H1 (cell line): Measurements from ENCODE around the gene CATSPERD. TPM values are rescaled to one million over a fixed set of nuclear protein-coding genes. Genes with fewer than 3 reads are reported as not detected.

Experiments
- CTCF ChIA-PET: fragments of 300-600 bp; sonication (Branson Sonifier 250); formaldehyde crosslinking; loops from one replicate; lab custom pipeline; 2021; ENCODE audit not compliant: partially characterized antibody; lab: Charles Lee
- POLR2A ChIA-PET: fragments of 300-600 bp; sonication (Branson Sonifier 250); formaldehyde crosslinking; loops from one replicate; lab custom pipeline; 2021; ENCODE audit warnings: inconsistent platforms; ENCODE audit not compliant: partially characterized antibody; lab: Charles Lee
- DNase-seq, 2 experiments: peaks; one replicate each; pipeline versions ENCODE4 v3.0.0 to v3.0.0-alpha.2; 2010 to 2022; ENCODE audit warnings: low spot score in 2 of 2, low read depth in 1 of 2, mixed read lengths in 1 of 2
- FAIRE-seq: peaks from 2 replicates; lab custom pipeline; 2011; peaks lifted over from hg19 to GRCh38; lab: Jason Lieb, UNC
- H2AFZ ChIP-seq: 2 replicates; pipeline ENCODE4 v1.8.1; 2012; ENCODE audit warnings: low read length, inconsistent platforms
- H2AK5ac ChIP-seq: 2 replicates; pipeline ENCODE4 v1.6.1; 2013; ENCODE audit warnings: low read depth, low read length
- H2BK120ac ChIP-seq: replicated peaks from 2 replicates; pipeline ENCODE3; 2013; ENCODE audit warnings: low read depth, low read length, inconsistent platforms
- H2BK12ac ChIP-seq: 2 replicates; pipeline ENCODE4 v1.6.1; 2013; ENCODE audit warnings: low read depth, low read length
- H2BK15ac ChIP-seq: 2 replicates; pipeline ENCODE4 v1.6.1; 2013; ENCODE audit warnings: low read length
- H2BK20ac ChIP-seq: 2 replicates; pipeline ENCODE4 v1.6.1; 2013; ENCODE audit warnings: low read length
- H2BK5ac ChIP-seq: 2 replicates; pipeline ENCODE4 v1.6.1; 2013; ENCODE audit warnings: low read depth, low read length
- H3K14ac ChIP-seq: 2 replicates; pipeline ENCODE4 v1.6.1; 2013; ENCODE audit warnings: inconsistent platforms; ENCODE audit not compliant: insufficient read length
- H3K18ac ChIP-seq: 2 replicates; pipeline ENCODE4 v1.6.1; 2013; ENCODE audit warnings: low read length; ENCODE audit errors: extremely low read depth
- H3K23ac ChIP-seq: 2 replicates; pipeline ENCODE4 v1.6.1; 2013; ENCODE audit warnings: inconsistent platforms; ENCODE audit not compliant: insufficient read length
- H3K23me2 ChIP-seq: 2 replicates; pipeline ENCODE4 v1.6.1; 2013; ENCODE audit warnings: low read depth, low read length
- H3K27ac ChIP-seq: 2 replicates; pipeline ENCODE4 v1.6.1; 2011; ENCODE audit warnings: low read depth, low read length, inconsistent platforms
- H3K27me3 ChIP-seq, 4 experiments: replicated peaks in 1 of 4; 1 replicate in 1 of 4; 2 replicates in 3 of 4; pipeline versions ENCODE4 v1.6.1 to v1.8.1; 2011 to 2013; ENCODE audit warnings: low read length in 3 of 4, mild to moderate bottlenecking in 3 of 4, inconsistent platforms in 2 of 4, mixed read lengths in 2 of 4, moderate library complexity in 1 of 4; ENCODE audit not compliant: control insufficient read depth in 3 of 4, insufficient read depth in 3 of 4; ENCODE audit errors: extremely low read depth in 1 of 4
- H3K36me3 ChIP-seq, 4 experiments: 2 replicates each; pipeline versions ENCODE4 v1.6.1 to v1.8.1; 2011 to 2013; ENCODE audit warnings: mild to moderate bottlenecking in 4 of 4, low read length in 3 of 4, moderate library complexity in 2 of 4, control low read depth in 1 of 4, inconsistent platforms in 1 of 4; ENCODE audit not compliant: insufficient read depth in 4 of 4, control insufficient read depth in 2 of 4
- H3K4ac ChIP-seq: replicated peaks from 2 replicates; pipeline ENCODE3; 2013; ENCODE audit warnings: low read length, low read depth, mixed read lengths, inconsistent platforms; ENCODE audit not compliant: insufficient read length
- H3K4me1 ChIP-seq, 4 experiments: replicated peaks in 1 of 4; 1 replicate in 1 of 4; 2 replicates in 3 of 4; pipeline versions ENCODE4 v1.6.1 to v1.8.1; 2011 to 2013; ENCODE audit warnings: low read length in 3 of 4, inconsistent platforms in 2 of 4, mixed read lengths in 1 of 4; ENCODE audit not compliant: insufficient read depth in 4 of 4, control insufficient read depth in 3 of 4
- H3K4me2 ChIP-seq, 2 experiments: 2 replicates each; pipeline versions ENCODE4 v1.6.1 to v1.8.1; 2011 to 2013; ENCODE audit warnings: low read depth in 2 of 2, low read length in 2 of 2, control low read depth in 1 of 2, inconsistent platforms in 1 of 2, mild to moderate bottlenecking in 1 of 2; ENCODE audit not compliant: insufficient read depth in 1 of 2
- H3K4me3 ChIP-seq, 4 experiments: fragments of 200-600, 300-600 bp in 1 of 4; sonication (generic), shearing (Covaris generic), sonication (Bioruptor Twin) in 1 of 4; 2 replicates each; pipeline versions ENCODE4 v1.5.1 to v1.8.1; 2011 to 2016; ENCODE audit warnings: low read length in 4 of 4, low read depth in 3 of 4, control low read depth in 2 of 4, inconsistent platforms in 2 of 4, mild to moderate bottlenecking in 2 of 4, mixed read lengths in 1 of 4, moderate library complexity in 1 of 4; ENCODE audit not compliant: insufficient read depth in 2 of 4; ENCODE audit errors: extremely low read depth in 1 of 4
- H3K56ac ChIP-seq: replicated peaks from 2 replicates; pipeline ENCODE3; 2013; ENCODE audit warnings: low read depth, mild to moderate bottlenecking, mixed read lengths, low read length, inconsistent platforms; ENCODE audit not compliant: insufficient read length
- H3K79me1 ChIP-seq: 2 replicates; pipeline ENCODE4 v1.6.1; 2013; ENCODE audit warnings: low read depth, low read length, control low read depth
- H3K79me2 ChIP-seq, 2 experiments: 2 replicates each; pipeline versions ENCODE4 v1.6.1 to v1.8.1; 2012 to 2013; ENCODE audit warnings: low read length in 2 of 2, mild to moderate bottlenecking in 2 of 2, inconsistent platforms in 1 of 2; ENCODE audit not compliant: insufficient read depth in 2 of 2, control insufficient read depth in 1 of 2
- H3K9ac ChIP-seq, 4 experiments: replicated peaks in 1 of 4; 1 replicate in 1 of 4; 2 replicates in 3 of 4; pipeline versions ENCODE4 v1.6.1 to v1.8.1; 2011 to 2013; ENCODE audit warnings: low read depth in 3 of 4, low read length in 3 of 4, control low read depth in 2 of 4, mild to moderate bottlenecking in 2 of 4, moderate library complexity in 2 of 4, inconsistent platforms in 1 of 4; ENCODE audit errors: extremely low read depth in 1 of 4
- H3K9me3 ChIP-seq, 2 experiments: 2 replicates each; pipeline versions ENCODE4 v1.6.1 to v1.8.1; 2012 to 2013; ENCODE audit warnings: mild to moderate bottlenecking in 2 of 2, moderate library complexity in 2 of 2, control low read depth in 1 of 2, inconsistent platforms in 1 of 2, low read depth in 1 of 2, low read length in 1 of 2, mixed read lengths in 1 of 2; ENCODE audit not compliant: insufficient read depth in 2 of 2
- H4K20me1 ChIP-seq, 2 experiments: replicated peaks in 1 of 2; 2 replicates each; pipeline versions ENCODE3 to v1.8.1; 2011 to 2013; ENCODE audit warnings: inconsistent platforms in 2 of 2, low read length in 2 of 2, mild to moderate bottlenecking in 1 of 2; ENCODE audit not compliant: insufficient read depth in 2 of 2, control insufficient read depth in 1 of 2
- H4K5ac ChIP-seq: 2 replicates; pipeline ENCODE4 v1.6.1; 2013; ENCODE audit warnings: low read length, low read depth, mixed read lengths, inconsistent platforms; ENCODE audit not compliant: insufficient read length
- H4K8ac ChIP-seq: 2 replicates; pipeline ENCODE4 v1.8.0; 2013; ENCODE audit warnings: mild to moderate bottlenecking, moderate library complexity, low read length, inconsistent platforms; ENCODE audit not compliant: insufficient read depth; ENCODE audit errors: extremely low read depth
- H4K91ac ChIP-seq: replicated peaks from 2 replicates; pipeline ENCODE3; 2013; ENCODE audit warnings: low read length, mixed read lengths, inconsistent platforms; ENCODE audit not compliant: insufficient read length
- CTBP2 ChIP-seq: IDR thresholded peaks from 2 replicates; pipeline ENCODE4 v1.7.0; 2011; ENCODE audit warnings: borderline replicate concordance, mild to moderate bottlenecking, moderate library complexity, mixed read lengths, low read length; ENCODE audit not compliant: insufficient read depth, insufficient read length
- POLR2A ChIP-seq, 2 experiments: IDR thresholded peaks; 1 replicate in 1 of 2; 2 replicates in 1 of 2; pipeline ENCODE4 v1.6.1; 2011; ENCODE audit warnings: low read depth in 2 of 2, low read length in 2 of 2, mild to moderate bottlenecking in 2 of 2; ENCODE audit errors: control extremely low read depth in 1 of 2
- POLR2AphosphoS5 ChIP-seq: IDR thresholded peaks from 2 replicates; pipeline ENCODE4 v1.6.1; 2011; ENCODE audit warnings: low read depth, low read length
- WGBS, 2 experiments: shearing (Covaris generic) in 1 of 2; methylation state at CpG; one replicate each; pipeline versions ENCODE4 v1.1.6 to v1.1.7; 2013 to 2015; ENCODE audit warnings: low lambda C conversion rate in 2 of 2, mixed read lengths in 2 of 2, inconsistent platforms in 1 of 2, low coverage in 1 of 2, missing lambda C conversion rate in 1 of 2; ENCODE audit not compliant: insufficient replicate concordance in 2 of 2, insufficient coverage in 1 of 2, insufficient read length in 1 of 2; ENCODE audit errors: extremely low coverage in 1 of 2, missing lambda C conversion rate in 1 of 2; 5-methylcytosine and 5-hydroxymethylcytosine counted together
- polyA plus RNA-seq, 7 experiments: library from polyadenylated mRNA; depleted of rRNA in 3 of 7; stranded (reverse) in 5 of 7; unstranded in 2 of 7; fragments of >200 nt in 5 of 7; fragments of 200-250 nt in 2 of 7; gene quantifications; 1 replicate in 5 of 7; 2 replicates in 1 of 7; 4 replicates in 1 of 7; pipeline versions ENCODE4 v1.2.1 to v1.2.3, GENCODE V29; 2011 to 2013; ENCODE audit warnings: missing spikeins in 2 of 7, mixed read lengths in 2 of 7
- total RNA-seq: library from RNA; stranded (reverse); fragmentation: NEBNext Ultra II Directional; extraction: Animal tissue kit (Norgen Biotek cat#: 25700); gene quantifications from 2 replicates; pipeline ENCODE4 v1.2.1, GENCODE V29; 2021

Gene CATSPERD
- total and polyA plus RNA-seq, 2 of the 8 experiments (the other 6 are each of a cell fraction or from before 2014, with no cell fraction given): 0.12 TPM; not detected in 1

- no peak overlapping the region for H3K18ac ChIP-seq
- H3K27me3 ChIP-seq: no peaks in the 10 kb centered on the region
- no peak overlapping the region for H2AFZ ChIP-seq
- H2BK20ac ChIP-seq: no peak overlapping the region
- H3K79me1 ChIP-seq: peaks cover 6% of the 10 kb centered on the region
- no peak for DNase-seq
- H4K20me1 ChIP-seq: peaks cover 31 to 37% of the 10 kb centered on the region in 2 experiments
- H4K8ac ChIP-seq: 0 out of 2 replicates have a peak overlapping the region, but pooled peaks have one; percentile 68
- no peaks in the 10 kb centered on the region for H3K4me1 ChIP-seq
- no peak overlapping the region for H3K4ac ChIP-seq
- peaks cover 0 to 18% of the 10 kb centered on the region in 2 experiments; a peak in 1 of 4 replicates for H3K79me2 ChIP-seq
- peaks cover 0 to 4% of the 10 kb centered on the region in 2 experiments; a peak in 1 of 4 replicates for H3K9me3 ChIP-seq
- WGBS, 2 experiments: 85% methylated on average over 13 of the region's 25 CpGs; no CpG with 5 or more reads in 1 of the 2 experiments
- POLR2A ChIA-PET: interaction anchor here (1.1 to 15.6 kb wide), 5 partner anchors 7 to 88 kb away, joined by 3 to 620 read pairs (median 10); partner anchors contain the start of genes CATSPERD, LONP1 and RPL36
- H3K23ac ChIP-seq: no peak overlapping the region
- FAIRE-seq: no peak
- TF ChIP-seq CTBP2 (no peak), POLR2AphosphoS5 (peak; percentile 70), POLR2A (IDR thresholded peaks at IDR 0.05; ENCODE audit: control extremely low read depth in 1 of 2, low read depth in 2 of 2, low read length in 2 of 2) (peak; percentile 36 to 78; a peak in 2 of 3 replicates)
- no peaks in the 10 kb centered on the region; the same call in 1 of the 2 replicates for H3K23me2 ChIP-seq
- no peak overlapping the region for H4K91ac ChIP-seq
- H2AK5ac ChIP-seq: no peak overlapping the region
- no peak overlapping the region for H3K14ac ChIP-seq
- H3K56ac ChIP-seq: no peak overlapping the region
- peak overlapping the region; percentile 52 for H2BK5ac ChIP-seq
- no peak overlapping the region for H2BK12ac ChIP-seq
- no peak overlapping the region for H4K5ac ChIP-seq
- no peak overlapping the region for H3K9ac ChIP-seq
- H3K36me3 ChIP-seq: peaks cover 41 to 85% (median 71%) of the 10 kb centered on the region in 4 experiments
- no peak overlapping the region for H2BK120ac ChIP-seq
- H3K4me3 ChIP-seq: no peak overlapping the region
- CTCF ChIA-PET: interaction anchor here (0.8 to 1.8 kb wide), 3 partner anchors 9 to 23 kb away, joined by 3 to 5 read pairs (median 4); partner anchors contain the start of genes CATSPERD and LONP1
- H3K4me2 ChIP-seq: no peak overlapping the region
- H3K27ac ChIP-seq: no peak overlapping the region; the same call in 1 of the 2 replicates
- no peak overlapping the region for H2BK15ac ChIP-seq
Measured at GRCh38 chr19:5697022-5697889, 23.2 kb upstream of the CATSPERD start.
